Measurements from ENCODE around the gene REM1. TPM values are rescaled to one million over a fixed set of nuclear protein-coding genes. Genes with fewer than 3 reads are reported as not detected.
A peak's percentile ranks its signal among the peaks of the same experiment; 100 is the strongest.

Gene REM1
- total RNA-seq (2012; rRNA removed) (not detected in 2 replicates), polyA plus RNA-seq (2012; rRNA removed) (not detected in 2 replicates), Bru-seq, nascent RNA (not detected), BruChase-seq, experiment 1, labeled RNA remaining after a 6-hour chase (not detected), BruChase-seq, experiment 2, labeled RNA remaining after a 2-hour chase (not detected)
- polyA plus RNA-seq (2012; cell fraction: cytosol; rRNA removed): not detected in 2 replicates
- not detected in 2 replicates for polyA plus RNA-seq (2012; cell fraction: nucleus; rRNA removed; ENCODE audit: low replicate concordance)
- long read RNA-seq: 0 reads

DNA sequence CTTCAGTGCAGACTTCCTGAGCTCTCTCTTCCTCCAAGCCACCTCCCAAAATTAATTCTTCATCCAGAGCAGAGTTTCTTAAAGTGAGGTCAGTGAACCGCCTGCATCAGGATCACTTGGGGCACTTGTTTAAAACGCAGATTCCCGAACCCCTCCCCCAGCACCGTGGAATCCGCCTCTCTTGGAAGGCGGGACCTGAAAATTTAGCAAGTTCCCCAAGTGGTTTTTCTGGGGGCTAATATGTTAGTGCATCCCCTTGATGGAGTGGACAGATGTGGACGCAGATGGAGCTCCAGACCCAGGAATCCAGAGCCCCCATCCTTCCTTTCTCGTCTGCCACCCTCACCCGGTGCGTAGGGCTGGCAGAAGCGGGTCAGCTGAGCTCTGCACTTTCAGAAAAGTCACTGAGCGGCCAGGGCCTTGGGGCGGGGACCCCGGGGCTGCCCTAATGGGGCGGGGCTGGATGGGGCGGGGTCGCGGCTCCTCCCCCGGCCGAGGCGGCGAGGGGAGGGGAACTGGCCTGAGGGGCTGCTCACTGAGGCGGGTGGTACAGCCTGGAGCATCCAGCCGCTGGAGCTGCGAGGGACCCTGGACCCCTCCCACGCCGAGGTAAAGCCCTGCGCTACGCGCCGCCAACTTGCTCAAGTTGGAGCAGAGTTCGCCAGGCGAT, at the start of gene REM1, which contains the start of gene DEFB124:
Gene REM1, plus strand, starts transcription at position 531 of the 670 bp plus-strand sequence. CDS start 1,158 bp downstream, outside the sequence.
Gene DEFB124, minus strand, starts transcription at position 370 of the 670 bp plus-strand sequence. CDS start 2,114 bp downstream, outside the sequence.
- WGBS, 2 experiments (ENCODE audit: extremely low coverage in 2 of 2, insufficient read length in 1 of 2): 3% methylated on average over 13 of the region's 33 CpGs; no CpG with 5 or more reads in 1 of the 2 experiments

More for the DNA sequence above, at the start of gene REM1, which contains the start of gene DEFB124:
- no peak within 1 kb of the TSS for H3K56ac ChIP-seq (ENCODE audit: extremely low read depth, insufficient read depth, low read length)
- H3K36me3 ChIP-seq (ENCODE audit: control insufficient read depth, insufficient read depth, low read length): no peaks in the 10 kb centered on the region
- H3K79me1 ChIP-seq (ENCODE audit: low read depth in 1 of 2, low read length in 2 of 2): no peaks in the 10 kb centered on the region
- in situ Hi-C loops (cut with MboI; ENCODE audit: low sequenced_read_pairs): no loop called here
- no peak within 1 kb of the TSS for H2BK5ac ChIP-seq (ENCODE audit: low read depth, low read length, poor library complexity, severe bottlenecking)
- no peak within 1 kb of the TSS for H2BK20ac ChIP-seq (ENCODE audit: low read depth, low read length)
- no peak within 1 kb of the TSS for H4K91ac ChIP-seq (ENCODE audit: insufficient read depth, low read depth, low read length)
- H3K4me3 ChIP-seq (ENCODE audit: insufficient read depth, low read depth, low read length): no peak within 1 kb of the TSS
- no peak within 1 kb of the TSS for H3K4me2 ChIP-seq (ENCODE audit: low read depth, low read length)
- no TSS peak for BruUV-seq (replicated peaks)
- POLR2A ChIA-PET (ENCODE audit: unreplicated experiment): no interaction called here
- H3K14ac ChIP-seq (replicated peaks; ENCODE audit: low read depth, low read length): no peak within 1 kb of the TSS
- peak within 1 kb of the TSS; percentile 51 for H2AFZ ChIP-seq (replicated peaks; ENCODE audit: low read length, poor library complexity)
- H3K9me1 ChIP-seq (ENCODE audit: insufficient read depth, low read length): no peaks in the 10 kb centered on the region
- peaks cover 32% of the 10 kb centered on the region for H3K27me3 ChIP-seq (ENCODE audit: control insufficient read depth, insufficient read depth, low read length)
- DNase-seq: no peak
- no peak within 1 kb of the TSS for H3K18ac ChIP-seq (ENCODE audit: low read depth, low read length)
- H2BK15ac ChIP-seq (ENCODE audit: low read depth, low read length): no peak within 1 kb of the TSS
- no peaks in the 10 kb centered on the region for H3K9me3 ChIP-seq (ENCODE audit: control insufficient read depth, insufficient read depth, low read length)
- no peak within 1 kb of the TSS for H3K23ac ChIP-seq (ENCODE audit: low read depth, low read length)
- H2AK9ac ChIP-seq (replicated peaks; ENCODE audit: low read depth, low read length, poor library complexity): peak within 1 kb of the TSS; percentile 70
- no peak within 1 kb of the TSS for H2AK5ac ChIP-seq (ENCODE audit: low read depth, low read length)
- H2BK120ac ChIP-seq (ENCODE audit: low read depth, low read length): no peak within 1 kb of the TSS
- H3K4me1 ChIP-seq (ENCODE audit: control insufficient read depth, insufficient read depth, low read length): no peaks in the 10 kb centered on the region
- ATAC-seq (ENCODE audit: low read depth): no peak; the same call in 1 of the 2 replicates
- H3K9ac ChIP-seq (ENCODE audit: low read depth, low read length): no peak within 1 kb of the TSS
- H4K5ac ChIP-seq (ENCODE audit: low read depth, low read length): no peak within 1 kb of the TSS
- H4K20me1 ChIP-seq (ENCODE audit: insufficient read depth, low read length): no peaks in the 10 kb centered on the region
- no peak within 1 kb of the TSS for H3K4ac ChIP-seq (ENCODE audit: low read depth, low read length)
- no peak within 1 kb of the TSS for H3K27ac ChIP-seq (ENCODE audit: insufficient read depth, low read length)
- CTCF ChIA-PET: interaction anchor here (1.0 kb wide), 1 partner anchor 14 kb away, joined by 3 read pairs; no protein-coding TSS in a partner anchor
- no peak for TF ChIP-seq BHLHE40 (IDR thresholded peaks at IDR 0.05; ENCODE audit: low read depth, low read length)
- dilution Hi-C loops (cut with HindIII; ENCODE audit: low sequenced_read_pairs, unreplicated experiment): no loop called here
- intact Hi-C loops (cut with micrococcal nuclease): no loop called here
- no peak within 1 kb of the TSS for H4K8ac ChIP-seq (ENCODE audit: low read depth in 2 of 2, low read length in 2 of 2)

All from IMR-90 (cell line).